H1 (cell line): ENCODE data around the gene CASR. TPM values are rescaled to one million over a fixed set of nuclear protein-coding genes. Genes with fewer than 3 reads are reported as not detected.

Experiments
- CTCF ChIA-PET: fragments of 300-600 bp; sonication (Branson Sonifier 250); formaldehyde crosslinking; loops from one replicate; lab custom pipeline; 2021; ENCODE audit not compliant: partially characterized antibody; lab: Charles Lee
- POLR2A ChIA-PET: fragments of 300-600 bp; sonication (Branson Sonifier 250); formaldehyde crosslinking; loops from one replicate; lab custom pipeline; 2021; ENCODE audit warnings: inconsistent platforms; ENCODE audit not compliant: partially characterized antibody; lab: Charles Lee
- DNase-seq, 2 experiments: peaks; one replicate each; pipeline versions ENCODE4 v3.0.0 to v3.0.0-alpha.2; 2010 to 2022; ENCODE audit warnings: low spot score in 2 of 2, low read depth in 1 of 2, mixed read lengths in 1 of 2
- FAIRE-seq: peaks from 2 replicates; lab custom pipeline; 2011; peaks lifted over from hg19 to GRCh38; lab: Jason Lieb, UNC
- H2AFZ ChIP-seq: 2 replicates; pipeline ENCODE4 v1.8.1; 2012; ENCODE audit warnings: low read length, inconsistent platforms
- H2AK5ac ChIP-seq: 2 replicates; pipeline ENCODE4 v1.6.1; 2013; ENCODE audit warnings: low read depth, low read length
- H2BK120ac ChIP-seq: replicated peaks from 2 replicates; pipeline ENCODE3; 2013; ENCODE audit warnings: low read depth, low read length, inconsistent platforms
- H2BK12ac ChIP-seq: 2 replicates; pipeline ENCODE4 v1.6.1; 2013; ENCODE audit warnings: low read depth, low read length
- H2BK15ac ChIP-seq: 2 replicates; pipeline ENCODE4 v1.6.1; 2013; ENCODE audit warnings: low read length
- H2BK20ac ChIP-seq: 2 replicates; pipeline ENCODE4 v1.6.1; 2013; ENCODE audit warnings: low read length
- H2BK5ac ChIP-seq: 2 replicates; pipeline ENCODE4 v1.6.1; 2013; ENCODE audit warnings: low read depth, low read length
- H3K14ac ChIP-seq: 2 replicates; pipeline ENCODE4 v1.6.1; 2013; ENCODE audit warnings: inconsistent platforms; ENCODE audit not compliant: insufficient read length
- H3K18ac ChIP-seq: 2 replicates; pipeline ENCODE4 v1.6.1; 2013; ENCODE audit warnings: low read length; ENCODE audit errors: extremely low read depth
- H3K23ac ChIP-seq: 2 replicates; pipeline ENCODE4 v1.6.1; 2013; ENCODE audit warnings: inconsistent platforms; ENCODE audit not compliant: insufficient read length
- H3K23me2 ChIP-seq: 2 replicates; pipeline ENCODE4 v1.6.1; 2013; ENCODE audit warnings: low read depth, low read length
- H3K27ac ChIP-seq: 2 replicates; pipeline ENCODE4 v1.6.1; 2011; ENCODE audit warnings: low read depth, low read length, inconsistent platforms
- H3K27me3 ChIP-seq, 4 experiments: replicated peaks in 1 of 4; 1 replicate in 1 of 4; 2 replicates in 3 of 4; pipeline versions ENCODE4 v1.6.1 to v1.8.1; 2011 to 2013; ENCODE audit warnings: low read length in 3 of 4, mild to moderate bottlenecking in 3 of 4, inconsistent platforms in 2 of 4, mixed read lengths in 2 of 4, moderate library complexity in 1 of 4; ENCODE audit not compliant: control insufficient read depth in 3 of 4, insufficient read depth in 3 of 4; ENCODE audit errors: extremely low read depth in 1 of 4
- H3K36me3 ChIP-seq, 4 experiments: 2 replicates each; pipeline versions ENCODE4 v1.6.1 to v1.8.1; 2011 to 2013; ENCODE audit warnings: mild to moderate bottlenecking in 4 of 4, low read length in 3 of 4, moderate library complexity in 2 of 4, control low read depth in 1 of 4, inconsistent platforms in 1 of 4; ENCODE audit not compliant: insufficient read depth in 4 of 4, control insufficient read depth in 2 of 4
- H3K4ac ChIP-seq: replicated peaks from 2 replicates; pipeline ENCODE3; 2013; ENCODE audit warnings: low read length, low read depth, mixed read lengths, inconsistent platforms; ENCODE audit not compliant: insufficient read length
- H3K4me1 ChIP-seq, 4 experiments: replicated peaks in 1 of 4; 1 replicate in 1 of 4; 2 replicates in 3 of 4; pipeline versions ENCODE4 v1.6.1 to v1.8.1; 2011 to 2013; ENCODE audit warnings: low read length in 3 of 4, inconsistent platforms in 2 of 4, mixed read lengths in 1 of 4; ENCODE audit not compliant: insufficient read depth in 4 of 4, control insufficient read depth in 3 of 4
- H3K4me2 ChIP-seq, 2 experiments: 2 replicates each; pipeline versions ENCODE4 v1.6.1 to v1.8.1; 2011 to 2013; ENCODE audit warnings: low read depth in 2 of 2, low read length in 2 of 2, control low read depth in 1 of 2, inconsistent platforms in 1 of 2, mild to moderate bottlenecking in 1 of 2; ENCODE audit not compliant: insufficient read depth in 1 of 2
- H3K4me3 ChIP-seq, 4 experiments: fragments of 200-600, 300-600 bp in 1 of 4; sonication (generic), shearing (Covaris generic), sonication (Bioruptor Twin) in 1 of 4; 2 replicates each; pipeline versions ENCODE4 v1.5.1 to v1.8.1; 2011 to 2016; ENCODE audit warnings: low read length in 4 of 4, low read depth in 3 of 4, control low read depth in 2 of 4, inconsistent platforms in 2 of 4, mild to moderate bottlenecking in 2 of 4, mixed read lengths in 1 of 4, moderate library complexity in 1 of 4; ENCODE audit not compliant: insufficient read depth in 2 of 4; ENCODE audit errors: extremely low read depth in 1 of 4
- H3K56ac ChIP-seq: replicated peaks from 2 replicates; pipeline ENCODE3; 2013; ENCODE audit warnings: low read depth, mild to moderate bottlenecking, mixed read lengths, low read length, inconsistent platforms; ENCODE audit not compliant: insufficient read length
- H3K79me1 ChIP-seq: 2 replicates; pipeline ENCODE4 v1.6.1; 2013; ENCODE audit warnings: low read depth, low read length, control low read depth
- H3K79me2 ChIP-seq, 2 experiments: 2 replicates each; pipeline versions ENCODE4 v1.6.1 to v1.8.1; 2012 to 2013; ENCODE audit warnings: low read length in 2 of 2, mild to moderate bottlenecking in 2 of 2, inconsistent platforms in 1 of 2; ENCODE audit not compliant: insufficient read depth in 2 of 2, control insufficient read depth in 1 of 2
- H3K9ac ChIP-seq, 4 experiments: replicated peaks in 1 of 4; 1 replicate in 1 of 4; 2 replicates in 3 of 4; pipeline versions ENCODE4 v1.6.1 to v1.8.1; 2011 to 2013; ENCODE audit warnings: low read depth in 3 of 4, low read length in 3 of 4, control low read depth in 2 of 4, mild to moderate bottlenecking in 2 of 4, moderate library complexity in 2 of 4, inconsistent platforms in 1 of 4; ENCODE audit errors: extremely low read depth in 1 of 4
- H3K9me3 ChIP-seq, 2 experiments: 2 replicates each; pipeline versions ENCODE4 v1.6.1 to v1.8.1; 2012 to 2013; ENCODE audit warnings: mild to moderate bottlenecking in 2 of 2, moderate library complexity in 2 of 2, control low read depth in 1 of 2, inconsistent platforms in 1 of 2, low read depth in 1 of 2, low read length in 1 of 2, mixed read lengths in 1 of 2; ENCODE audit not compliant: insufficient read depth in 2 of 2
- H4K20me1 ChIP-seq, 2 experiments: replicated peaks in 1 of 2; 2 replicates each; pipeline versions ENCODE3 to v1.8.1; 2011 to 2013; ENCODE audit warnings: inconsistent platforms in 2 of 2, low read length in 2 of 2, mild to moderate bottlenecking in 1 of 2; ENCODE audit not compliant: insufficient read depth in 2 of 2, control insufficient read depth in 1 of 2
- H4K5ac ChIP-seq: 2 replicates; pipeline ENCODE4 v1.6.1; 2013; ENCODE audit warnings: low read length, low read depth, mixed read lengths, inconsistent platforms; ENCODE audit not compliant: insufficient read length
- H4K8ac ChIP-seq: 2 replicates; pipeline ENCODE4 v1.8.0; 2013; ENCODE audit warnings: mild to moderate bottlenecking, moderate library complexity, low read length, inconsistent platforms; ENCODE audit not compliant: insufficient read depth; ENCODE audit errors: extremely low read depth
- H4K91ac ChIP-seq: replicated peaks from 2 replicates; pipeline ENCODE3; 2013; ENCODE audit warnings: low read length, mixed read lengths, inconsistent platforms; ENCODE audit not compliant: insufficient read length
- BRCA1 ChIP-seq: IDR thresholded peaks from 2 replicates; pipeline ENCODE4 v1.6.1; 2012; ENCODE audit warnings: low read depth, low read length, improper control_type of control experiment
- CHD2 ChIP-seq: IDR thresholded peaks from 2 replicates; pipeline ENCODE4 v1.6.1; 2012; ENCODE audit warnings: low read length, improper control_type of control experiment
- E2F6 ChIP-seq: IDR thresholded peaks from 2 replicates; pipeline ENCODE4 v1.6.1; 2012; ENCODE audit warnings: inconsistent platforms
- EGR1 ChIP-seq: IDR thresholded peaks from 2 replicates; pipeline ENCODE4 v1.6.1; 2011; ENCODE audit warnings: low read depth, low read length, borderline replicate concordance
- EP300 ChIP-seq, 2 experiments: IDR thresholded peaks; 1 replicate in 1 of 2; 2 replicates in 1 of 2; pipeline ENCODE4 v1.6.1; 2011 to 2012; ENCODE audit warnings: low read depth in 2 of 2, low read length in 2 of 2, mild to moderate bottlenecking in 2 of 2, borderline replicate concordance in 1 of 2, inconsistent platforms in 1 of 2, moderate library complexity in 1 of 2
- HDAC2 ChIP-seq, 2 experiments: fragments of 300-600 bp in 1 of 2; sonication (generic) in 1 of 2; IDR thresholded peaks; 2 replicates each; pipeline ENCODE4 v1.6.1; 2011 to 2012; ENCODE audit warnings: low read depth in 2 of 2, low read length in 2 of 2, mild to moderate bottlenecking in 2 of 2, moderate library complexity in 2 of 2, borderline replicate concordance in 1 of 2, inconsistent platforms in 1 of 2
- HDAC6 ChIP-seq: IDR thresholded peaks from one replicate; pipeline ENCODE4 v1.7.1; 2012; ENCODE audit warnings: low read depth, mild to moderate bottlenecking, inconsistent platforms, low read length, moderate library complexity
- MAFK ChIP-seq: IDR thresholded peaks from 2 replicates; pipeline ENCODE4 v1.6.1; 2012; ENCODE audit warnings: low read depth, mild to moderate bottlenecking, improper control_type of control experiment, low read length
- MAX ChIP-seq: IDR thresholded peaks from 2 replicates; pipeline ENCODE4 v1.6.1; 2012; ENCODE audit warnings: inconsistent platforms
- SIX5 ChIP-seq: IDR thresholded peaks from 2 replicates; pipeline ENCODE4 v1.6.1; 2011; ENCODE audit warnings: mild to moderate bottlenecking, low read depth, low read length
- YY1 ChIP-seq: IDR thresholded peaks from 2 replicates; pipeline ENCODE4 v1.6.1; 2011; ENCODE audit warnings: low read depth, mild to moderate bottlenecking, low read length
- WGBS, 2 experiments: shearing (Covaris generic) in 1 of 2; methylation state at CpG; one replicate each; pipeline versions ENCODE4 v1.1.6 to v1.1.7; 2013 to 2015; ENCODE audit warnings: low lambda C conversion rate in 2 of 2, mixed read lengths in 2 of 2, inconsistent platforms in 1 of 2, low coverage in 1 of 2, missing lambda C conversion rate in 1 of 2; ENCODE audit not compliant: insufficient replicate concordance in 2 of 2, insufficient coverage in 1 of 2, insufficient read length in 1 of 2; ENCODE audit errors: extremely low coverage in 1 of 2, missing lambda C conversion rate in 1 of 2; 5-methylcytosine and 5-hydroxymethylcytosine counted together
- polyA plus RNA-seq, 7 experiments: library from polyadenylated mRNA; depleted of rRNA in 3 of 7; stranded (reverse) in 5 of 7; unstranded in 2 of 7; fragments of >200 nt in 5 of 7; fragments of 200-250 nt in 2 of 7; gene quantifications; 1 replicate in 5 of 7; 2 replicates in 1 of 7; 4 replicates in 1 of 7; pipeline versions ENCODE4 v1.2.1 to v1.2.3, GENCODE V29; 2011 to 2013; ENCODE audit warnings: missing spikeins in 2 of 7, mixed read lengths in 2 of 7
- total RNA-seq: library from RNA; stranded (reverse); fragmentation: NEBNext Ultra II Directional; extraction: Animal tissue kit (Norgen Biotek cat#: 25700); gene quantifications from 2 replicates; pipeline ENCODE4 v1.2.1, GENCODE V29; 2021
- TF ChIP-seq, protein P1 (sequence below): IDR thresholded peaks from 2 replicates; pipeline ENCODE4 v1.6.1; 2012; ENCODE audit warnings: low read length, inconsistent platforms

The CASR gene
- total and polyA plus RNA-seq, 2 of the 8 experiments (the other 6 are each of a cell fraction or from before 2014, with no cell fraction given) = 0.36 to 0.58 TPM

GRCh38 chr3:122234117-122234516 is 50.6 kb downstream of the CASR start:
- H2AFZ ChIP-seq = no peak overlapping the region
- no peak overlapping the region for H4K91ac ChIP-seq
- no peak overlapping the region for H4K5ac ChIP-seq
- no peak overlapping the region for H3K56ac ChIP-seq
- no peak overlapping the region for H2BK20ac ChIP-seq
- H4K20me1 ChIP-seq = no peaks in the 10 kb centered on the region
- no peaks in the 10 kb centered on the region for H3K36me3 ChIP-seq
- H3K4me1 ChIP-seq = peaks cover 0 to 3% (median 0%) of the 10 kb centered on the region in 4 experiments; a peak in 1 of 7 replicates
- no peaks in the 10 kb centered on the region for H3K23me2 ChIP-seq
- no peaks in the 10 kb centered on the region for H3K9me3 ChIP-seq
- no peaks in the 10 kb centered on the region for H3K79me2 ChIP-seq
- POLR2A ChIA-PET = no interaction called here
- H2BK12ac ChIP-seq = no peak overlapping the region
- H2BK5ac ChIP-seq = no peak overlapping the region
- H3K18ac ChIP-seq = no peak overlapping the region
- no peak overlapping the region for H2AK5ac ChIP-seq
- H3K27ac ChIP-seq = no peak overlapping the region
- no peak overlapping the region for H3K23ac ChIP-seq
- H3K4me3 ChIP-seq = no peak overlapping the region
- DNase-seq = no peak
- CTCF ChIA-PET = interaction anchor here (0.6 to 2.4 kb wide), 3 partner anchors 19 to 405 kb away, joined by 3 to 7 read pairs (median 4); no protein-coding TSS in a partner anchor
- H3K27me3 ChIP-seq = no peaks in the 10 kb centered on the region
- H3K4me2 ChIP-seq = no peak overlapping the region
- H2BK120ac ChIP-seq = no peak overlapping the region
- 77% methylated on average over 1 of the region's 1 CpG; no CpG with 5 or more reads in 1 of the 2 experiments for WGBS, 2 experiments
- no peak overlapping the region for H3K4ac ChIP-seq
- no peak overlapping the region for H4K8ac ChIP-seq
- no peak overlapping the region for H3K9ac ChIP-seq
- no peak overlapping the region for H2BK15ac ChIP-seq
- H3K79me1 ChIP-seq = no peaks in the 10 kb centered on the region
- FAIRE-seq = no peak
- H3K14ac ChIP-seq = no peak overlapping the region
- TF ChIP-seq SIX5 (no peak), MAFK (no peak), MAX (no peak), YY1 (no peak), CHD2 (no peak), EGR1 (no peak), HDAC2 (IDR thresholded peaks at IDR 0.05; ENCODE audit: borderline replicate concordance in 1 of 2, low read depth in 2 of 2, low read length in 2 of 2) (no peak), BRCA1 (no peak), EP300 (IDR thresholded peaks at IDR 0.05; ENCODE audit: borderline replicate concordance in 1 of 2, low read depth in 2 of 2, low read length in 2 of 2) (no peak), E2F6 (no peak), HDAC6 (no peak)
- TF ChIP-seq, protein P1, sequence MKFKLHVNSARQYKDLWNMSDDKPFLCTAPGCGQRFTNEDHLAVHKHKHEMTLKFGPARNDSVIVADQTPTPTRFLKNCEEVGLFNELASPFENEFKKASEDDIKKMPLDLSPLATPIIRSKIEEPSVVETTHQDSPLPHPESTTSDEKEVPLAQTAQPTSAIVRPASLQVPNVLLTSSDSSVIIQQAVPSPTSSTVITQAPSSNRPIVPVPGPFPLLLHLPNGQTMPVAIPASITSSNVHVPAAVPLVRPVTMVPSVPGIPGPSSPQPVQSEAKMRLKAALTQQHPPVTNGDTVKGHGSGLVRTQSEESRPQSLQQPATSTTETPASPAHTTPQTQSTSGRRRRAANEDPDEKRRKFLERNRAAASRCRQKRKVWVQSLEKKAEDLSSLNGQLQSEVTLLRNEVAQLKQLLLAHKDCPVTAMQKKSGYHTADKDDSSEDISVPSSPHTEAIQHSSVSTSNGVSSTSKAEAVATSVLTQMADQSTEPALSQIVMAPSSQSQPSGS = no peak
